Measurements from ENCODE around the gene TLR1.

- TF ChIP-seq CTCF (IDR thresholded peaks at IDR 0.05) (no peak), EZH2 (IDR thresholded peaks at IDR 0.05; ENCODE audit: borderline replicate concordance, insufficient read depth, low read depth, low read length, poor library complexity, severe bottlenecking) (no peak)
These were observed 42.0 kb downstream of the TLR1 start for GRCh38 chr4:38762560-38762959.

All from B cell (primary cell).